ENCODE results near the gene CYFIP2. TPM values are rescaled to one million over a fixed set of nuclear protein-coding genes. Genes with fewer than 3 reads are reported as not detected.

Gene CYFIP2
- total RNA-seq, 2 donors from 2014 or later: 18.1 to 27.6 TPM

DNA sequence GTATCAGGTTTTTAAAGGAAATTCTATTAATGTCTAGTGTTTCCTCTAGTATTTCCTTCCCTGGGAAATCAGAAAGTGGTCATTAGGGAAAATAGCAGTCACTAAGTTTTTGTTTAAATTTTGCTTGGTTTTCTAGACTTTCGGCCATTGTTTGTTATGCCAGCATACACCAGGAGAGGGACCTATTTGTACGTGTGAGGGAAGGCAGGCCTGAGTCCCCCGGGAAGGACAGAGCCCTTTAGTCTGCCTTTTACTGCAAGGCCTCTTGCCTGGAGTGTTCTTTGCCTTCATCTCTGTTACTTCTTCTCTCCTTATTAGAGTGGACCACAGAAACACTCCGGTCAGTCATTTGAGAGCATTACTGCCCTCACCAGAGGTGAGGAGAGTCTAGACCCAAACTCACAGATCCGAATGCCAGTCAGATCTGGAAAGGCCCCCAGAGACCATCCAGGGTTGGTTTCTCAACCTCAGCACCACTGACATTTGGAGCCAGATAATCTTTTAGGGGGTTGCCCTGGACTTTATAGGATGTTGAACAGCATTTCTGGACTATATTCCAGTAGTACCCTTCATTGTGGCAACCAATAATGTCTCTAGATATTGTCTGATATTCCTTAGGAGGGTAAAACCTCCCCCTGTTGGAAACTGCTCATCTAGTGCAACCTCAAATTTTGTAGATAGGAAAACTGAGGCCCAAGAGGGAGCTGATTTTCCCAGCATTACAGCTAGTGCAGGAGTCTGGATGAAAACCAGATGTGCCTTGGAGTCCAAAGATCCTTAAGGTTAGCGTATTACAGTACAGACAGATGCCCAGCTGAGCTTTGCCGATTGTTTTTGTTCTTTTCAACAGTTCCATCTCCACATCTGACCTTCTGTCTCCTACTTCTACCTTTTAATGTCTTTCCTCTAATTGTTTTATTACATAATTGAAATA, 101.1 kb downstream of the CYFIP2 start:
- ATAC-seq (peak; percentile 66 to 84), DNase-seq (no peak)
- intact Hi-C loops (cut with DNase I): loop anchor here (5.0 kb wide), 2 partner anchors 105 to 110 kb away; no protein-coding TSS in a partner anchor

DNA sequence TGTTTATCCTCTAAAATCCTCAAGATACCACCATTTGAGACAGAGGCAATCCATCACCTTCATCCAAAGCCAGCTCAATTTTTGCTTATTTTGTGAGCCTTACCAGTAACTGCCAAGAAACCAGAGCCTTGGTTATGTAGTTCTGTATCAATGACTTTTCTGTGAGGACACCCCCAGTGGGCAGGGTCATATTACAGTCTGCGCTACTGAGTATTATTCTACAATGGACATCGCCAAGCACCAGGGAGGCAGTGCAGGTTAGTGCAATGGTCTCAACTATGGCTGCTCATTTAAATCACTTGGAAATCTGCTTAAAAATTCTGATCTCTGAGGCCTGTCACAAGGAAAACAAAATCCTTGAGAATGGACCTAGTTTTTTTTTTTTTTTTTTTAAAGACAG, 103.6 kb downstream of the CYFIP2 start:
- DNase-seq (no peak), ATAC-seq (no peak)
- intact Hi-C loops (cut with DNase I): loop anchor here (5.0 kb wide), 2 partner anchors 103 to 108 kb away; no protein-coding TSS in a partner anchor

DNA sequence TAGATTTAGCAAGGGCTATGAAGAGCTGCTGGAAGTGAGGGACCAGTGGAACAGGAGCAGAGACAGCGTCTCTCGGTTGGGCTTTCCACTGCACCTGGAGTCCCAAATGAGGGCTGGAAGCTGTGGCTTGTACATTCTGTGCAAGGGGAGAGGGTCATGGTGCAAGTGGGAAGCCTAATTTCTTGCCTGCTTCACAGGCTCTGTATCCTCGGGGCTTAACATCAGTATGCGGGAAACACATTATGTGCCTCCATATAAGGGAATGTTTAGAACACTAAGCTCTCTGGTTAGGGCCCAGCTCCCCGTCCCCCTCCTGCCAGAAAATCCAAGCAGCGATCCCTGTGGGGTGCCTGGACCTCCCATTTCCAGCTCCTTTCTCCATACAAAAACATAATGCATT, 105.0 kb downstream of the CYFIP2 start:
- DNase-seq (no peak), ATAC-seq (no peak)
- intact Hi-C loops (cut with DNase I): no loop called here

DNA sequence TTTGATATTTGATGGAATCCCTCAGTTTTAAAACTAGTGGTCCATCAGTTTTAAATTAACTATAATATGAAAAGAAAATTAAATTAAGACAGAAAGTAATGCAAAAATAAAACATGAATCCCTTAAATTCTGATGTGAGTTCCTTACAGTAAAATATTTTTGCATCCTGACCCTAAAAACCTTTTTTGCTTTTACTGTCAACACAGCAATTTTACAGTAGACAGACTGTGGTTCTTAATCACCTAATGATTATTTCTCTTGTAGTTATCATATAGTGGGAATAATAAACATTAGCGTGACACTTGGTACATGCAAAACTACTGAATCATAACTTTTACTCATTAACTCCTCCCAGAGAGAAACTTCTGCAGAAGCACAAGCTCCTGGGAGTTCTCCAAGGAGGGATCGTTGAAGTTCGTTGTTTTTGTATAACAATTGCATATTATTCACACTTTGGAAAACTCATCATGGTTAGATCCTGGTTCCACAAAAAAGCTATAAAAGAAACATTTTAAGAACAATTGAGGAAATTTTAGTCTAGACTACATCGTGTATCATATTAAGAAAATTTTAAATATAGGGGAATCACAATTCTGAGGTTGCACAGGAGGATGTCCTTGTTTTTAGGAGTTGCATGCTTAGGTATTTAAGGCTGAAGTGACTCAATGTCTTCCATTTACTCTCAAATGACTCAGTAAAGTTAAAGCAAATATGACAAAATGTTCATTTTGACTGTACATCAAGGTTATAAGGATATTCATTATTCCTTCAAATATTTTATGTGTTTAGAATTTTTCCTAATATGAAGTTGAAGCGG, 105.9 kb downstream of the CYFIP2 start:
- intact Hi-C loops (cut with DNase I): no loop called here
- no peak for ATAC-seq

DNA sequence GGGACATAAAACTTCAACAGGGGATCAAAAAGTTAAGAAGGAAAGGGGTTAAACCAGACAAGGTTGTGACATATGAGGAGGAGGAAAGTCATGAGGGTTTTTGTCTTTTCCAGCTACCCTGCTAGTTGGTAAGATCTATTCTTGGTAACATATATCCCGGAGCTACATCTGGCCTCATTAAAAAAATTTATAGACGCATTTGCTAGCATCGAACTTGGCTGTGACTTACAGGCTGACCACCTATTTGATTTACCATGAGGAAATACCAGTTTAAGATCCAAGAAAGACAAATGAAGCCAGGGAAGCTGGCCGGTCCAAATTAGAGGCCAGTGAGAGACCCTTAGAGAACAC, 106.5 kb downstream of the CYFIP2 start:
- DNase-seq: no peak
- no peak for ATAC-seq
- intact Hi-C loops (cut with DNase I): no loop called here

More for the DNA sequence above, 105.9 kb downstream of the CYFIP2 start:
- DNase-seq: no peak

DNA sequence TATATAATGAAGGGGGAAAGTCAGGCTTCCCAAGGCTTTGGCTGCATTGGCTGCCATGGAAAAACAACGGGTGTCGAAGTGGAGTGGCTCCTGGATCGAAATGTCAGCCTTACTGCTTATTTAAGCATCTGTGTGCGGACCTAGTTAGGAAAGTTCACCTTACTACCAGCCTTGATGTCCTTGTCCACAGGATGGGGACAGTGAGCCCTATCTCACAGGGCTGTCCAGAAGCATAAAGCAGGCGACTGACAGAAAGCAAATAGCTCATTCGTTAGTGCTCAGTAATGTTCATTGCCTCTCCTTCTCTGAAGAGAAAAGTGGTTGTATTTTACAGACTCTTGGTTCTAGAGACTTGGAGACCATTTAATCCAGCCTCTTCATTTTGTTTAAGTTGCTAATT, 112.6 kb downstream of the CYFIP2 start:
- DNase-seq (no peak), ATAC-seq (no peak)
- intact Hi-C loops (cut with DNase I): no loop called here

DNA sequence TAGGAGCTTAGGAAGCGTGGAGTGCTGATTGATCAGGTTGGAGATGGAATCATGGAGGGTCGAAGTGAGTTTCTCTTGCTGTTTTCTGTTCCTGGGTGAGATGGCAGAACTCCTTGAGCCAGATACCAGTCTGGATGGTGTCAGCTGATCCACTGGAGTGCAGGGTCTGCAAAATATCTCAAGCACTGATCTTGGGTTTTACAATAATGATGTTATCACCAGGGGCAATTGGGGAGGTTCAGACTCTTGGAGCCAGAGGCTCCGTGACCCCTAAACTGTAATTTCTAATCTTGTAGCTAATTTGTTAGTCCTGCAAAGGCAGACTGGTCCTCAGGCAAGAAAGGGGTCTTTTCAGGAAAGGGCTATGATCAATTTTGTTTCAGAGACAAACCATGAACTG, 114.1 kb downstream of the CYFIP2 start:
- intact Hi-C loops (cut with DNase I): no loop called here
- ATAC-seq (no peak), DNase-seq (no peak)

DNA sequence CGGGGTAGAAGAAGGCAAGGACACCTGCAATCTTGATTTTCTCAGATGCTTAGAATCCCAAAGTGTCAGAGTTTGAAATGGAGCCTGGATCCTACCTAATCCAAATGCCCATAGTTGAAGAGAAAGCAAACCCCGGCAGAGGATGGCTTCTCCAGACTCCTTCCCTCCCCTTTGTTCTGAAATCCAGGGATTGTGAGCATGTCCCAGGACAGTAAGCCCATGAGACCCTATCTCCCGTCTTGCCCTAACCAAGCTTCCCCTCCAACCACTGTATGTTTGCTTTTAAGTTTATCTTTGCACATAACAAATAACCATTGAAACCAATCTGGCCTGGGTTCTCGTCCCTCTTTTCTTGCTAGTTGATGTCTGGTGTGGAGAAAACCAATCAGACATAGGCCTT, 115.8 kb downstream of the CYFIP2 start:
- intact Hi-C loops (cut with DNase I): no loop called here
- DNase-seq (no peak), ATAC-seq (no peak)

DNA sequence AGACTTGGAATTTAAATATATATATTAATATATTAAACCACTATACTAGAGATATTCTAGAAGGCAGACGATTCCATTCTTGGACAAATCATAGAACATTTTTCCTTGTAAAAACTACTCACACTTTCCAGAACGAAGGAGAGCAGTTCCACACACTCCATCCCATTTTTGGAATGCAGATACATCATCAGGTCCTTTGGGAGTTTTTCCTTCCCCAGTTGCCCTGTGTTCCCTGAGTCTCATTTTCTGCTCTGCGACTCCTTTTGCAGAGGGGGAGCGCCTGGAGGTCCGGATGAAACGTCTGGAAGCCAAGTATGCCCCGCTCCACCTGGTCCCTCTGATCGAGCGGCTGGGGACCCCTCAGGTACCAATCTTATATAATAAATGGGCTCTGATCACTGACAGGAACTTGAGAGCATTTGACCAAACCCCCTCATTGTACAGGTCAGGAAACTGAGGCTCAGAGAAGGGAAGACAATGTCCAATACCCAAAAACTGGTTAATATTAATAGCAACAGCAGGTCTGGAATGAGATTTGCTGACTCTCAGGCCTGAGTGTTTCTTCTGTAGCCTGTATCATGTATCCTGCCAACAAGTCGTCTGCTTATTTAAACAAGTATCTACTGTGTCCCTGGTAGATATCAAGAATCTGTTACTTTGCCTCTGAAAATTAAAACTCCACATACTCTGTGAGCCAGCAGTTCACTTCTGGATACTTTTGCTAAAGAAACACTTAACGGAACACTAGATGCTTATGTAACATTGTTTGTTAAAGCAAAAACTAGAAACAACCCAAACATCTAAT, 117.3 kb downstream of the CYFIP2 start:
- DNase-seq (no peak), ATAC-seq (no peak)
- intact Hi-C loops (cut with DNase I): no loop called here

DNA sequence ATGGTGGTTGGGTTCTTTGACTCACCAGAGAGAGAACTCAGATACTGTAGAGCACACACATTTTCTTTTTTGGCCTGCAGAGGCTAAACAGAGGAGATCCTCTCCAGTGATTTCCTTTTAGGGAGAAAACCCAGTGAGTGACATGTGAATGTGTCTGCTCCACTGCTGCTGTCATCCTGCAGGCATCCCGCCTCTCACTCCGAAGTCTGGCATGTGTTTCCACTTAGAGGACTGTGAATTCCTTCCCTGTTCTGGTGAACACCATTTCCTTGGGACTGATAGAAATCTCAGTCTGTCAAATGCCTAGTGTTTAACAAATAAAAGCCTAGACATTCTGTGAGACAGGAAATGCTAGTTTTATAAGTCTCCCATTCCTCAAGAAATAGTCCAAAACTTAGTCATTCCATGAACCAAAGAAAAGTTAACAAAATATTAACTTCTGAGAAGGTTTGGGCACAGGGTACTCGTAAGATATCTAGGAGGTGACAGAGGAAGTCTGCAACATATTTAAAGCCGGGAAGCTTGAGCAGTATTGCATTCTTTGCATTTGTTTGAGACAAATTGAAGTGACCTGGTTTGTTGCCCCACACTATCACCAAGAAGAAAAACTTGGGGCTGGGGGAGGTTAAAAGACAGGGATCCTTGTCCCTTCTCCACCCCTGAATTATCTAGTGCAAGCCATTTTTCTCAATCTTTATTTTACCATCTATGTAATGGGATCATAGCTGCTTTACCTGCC, 119.2 kb downstream of the CYFIP2 start:
- intact Hi-C loops (cut with DNase I): no loop called here
- DNase-seq (peak; percentile 29), ATAC-seq (peak; percentile 90)

DNA sequence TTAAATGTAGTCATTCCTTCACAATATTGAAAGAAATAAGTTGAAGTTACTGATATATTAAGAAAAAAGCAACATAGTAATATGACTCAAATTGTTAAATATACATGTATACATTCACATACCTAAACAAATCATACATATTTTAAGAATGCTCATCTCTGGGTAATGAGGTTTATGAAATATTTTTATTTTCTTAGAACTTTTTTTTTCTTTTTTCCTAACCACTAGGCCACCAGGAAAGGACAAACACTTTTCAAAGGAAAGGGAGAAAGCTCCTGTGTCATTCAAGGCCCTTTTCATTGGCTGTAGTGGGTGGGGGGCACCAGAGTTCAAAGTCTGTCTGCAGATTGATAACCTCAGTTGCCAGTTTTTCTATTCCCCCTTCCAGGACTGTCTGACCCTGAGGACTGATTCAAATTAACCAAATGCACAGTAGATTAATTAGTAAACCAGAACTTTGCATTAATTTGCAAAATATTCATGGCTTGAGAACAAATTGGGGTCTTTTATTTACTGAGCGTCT, 121.2 kb downstream of the CYFIP2 start:
- DNase-seq: no peak
- intact Hi-C loops (cut with DNase I): no loop called here

DNA sequence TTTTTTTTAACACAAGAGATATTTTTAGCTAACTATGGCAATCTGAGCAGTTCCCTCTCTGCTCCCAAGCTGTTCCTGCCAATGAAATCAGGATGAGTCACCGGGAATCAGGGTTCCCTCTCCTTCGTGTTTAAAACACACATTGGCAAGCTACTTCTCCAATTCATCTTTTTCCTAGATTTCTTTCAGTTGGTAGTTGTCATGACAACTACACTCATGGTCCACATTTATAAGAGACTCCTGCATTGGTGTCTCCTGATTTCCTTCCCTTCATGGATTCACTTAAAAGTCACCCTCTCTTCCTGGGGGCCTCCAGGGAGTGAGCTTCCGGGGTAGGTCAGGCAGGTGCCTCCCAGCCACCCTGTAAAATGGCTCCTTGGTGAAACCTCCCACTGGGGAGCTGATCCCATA, 121.8 kb downstream of the CYFIP2 start:
- intact Hi-C loops (cut with DNase I): no loop called here

More for the DNA sequence above, 121.2 kb downstream of the CYFIP2 start:
- no peak for ATAC-seq

DNA sequence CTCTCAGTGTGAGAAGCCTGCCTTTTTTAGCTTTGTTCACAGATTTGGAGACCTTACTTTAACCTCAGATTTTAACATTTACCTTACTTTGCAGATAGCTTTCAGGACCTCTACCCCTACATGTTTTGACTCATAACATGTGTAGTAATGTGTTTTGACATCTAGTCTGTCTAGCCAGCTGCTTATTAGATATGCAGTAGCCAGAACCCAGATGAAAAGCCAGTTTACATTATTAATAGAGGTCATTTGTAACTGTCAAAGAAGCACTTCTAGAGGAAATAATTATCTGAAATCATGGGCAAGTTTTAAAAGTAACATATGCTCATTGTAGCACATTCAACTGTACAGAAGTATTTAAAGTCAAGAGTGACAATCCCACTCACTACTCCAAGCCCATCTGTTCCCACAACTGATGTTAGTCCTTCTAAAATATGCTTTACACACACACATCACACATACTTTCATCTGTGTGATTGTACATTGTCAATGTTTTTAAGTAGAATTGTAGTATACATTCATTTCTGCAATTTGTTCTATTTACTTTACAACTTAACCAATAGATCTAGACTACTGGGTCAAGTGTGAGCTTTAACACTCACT, 122.3 kb downstream of the CYFIP2 start:
- ATAC-seq (no peak), DNase-seq (no peak)
- intact Hi-C loops (cut with DNase I): no loop called here

More for the DNA sequence above, 121.8 kb downstream of the CYFIP2 start:
- ATAC-seq: peak; percentile 71 to 75
- DNase-seq: no peak

DNA sequence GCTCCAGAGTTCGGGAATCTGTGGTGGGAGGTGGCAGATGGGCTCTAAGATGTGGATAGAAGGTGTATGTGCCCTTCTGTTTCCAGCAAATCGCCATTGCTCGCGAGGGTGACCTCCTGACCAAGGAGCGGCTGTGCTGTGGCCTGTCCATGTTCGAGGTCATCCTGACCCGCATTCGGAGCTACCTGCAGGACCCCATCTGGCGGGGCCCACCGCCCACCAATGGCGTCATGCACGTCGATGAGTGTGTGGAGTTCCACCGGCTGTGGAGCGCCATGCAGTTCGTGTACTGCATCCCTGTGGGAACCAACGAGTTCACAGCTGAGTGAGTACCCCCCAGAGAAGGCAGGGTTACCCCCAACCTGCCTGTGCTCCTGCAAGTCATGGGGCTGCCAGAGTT, 123.2 kb downstream of the CYFIP2 start:
- intact Hi-C loops (cut with DNase I): no loop called here
- DNase-seq (no peak), ATAC-seq (no peak)

DNA sequence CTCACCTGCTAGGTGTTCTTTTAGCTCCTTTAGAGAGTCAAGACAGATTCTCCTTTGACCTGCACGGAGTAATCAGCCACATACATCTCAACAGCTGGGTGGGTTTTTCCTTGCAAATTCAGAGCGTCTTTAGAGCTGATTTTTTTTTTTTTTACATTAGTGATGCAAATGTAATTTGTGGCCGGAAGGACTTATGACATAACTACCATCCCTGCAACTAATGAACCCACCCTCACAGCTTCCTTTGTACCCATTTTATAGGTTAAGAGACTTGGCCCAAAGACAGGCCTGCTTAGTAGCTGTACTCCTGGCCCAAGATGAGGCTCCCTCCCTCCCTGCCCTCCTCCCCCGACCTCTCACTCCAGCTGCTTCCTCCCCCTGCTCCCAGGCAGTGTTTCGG, 124.2 kb downstream of the CYFIP2 start:
- no peak for DNase-seq
- intact Hi-C loops (cut with DNase I): no loop called here
- ATAC-seq: no peak

DNA sequence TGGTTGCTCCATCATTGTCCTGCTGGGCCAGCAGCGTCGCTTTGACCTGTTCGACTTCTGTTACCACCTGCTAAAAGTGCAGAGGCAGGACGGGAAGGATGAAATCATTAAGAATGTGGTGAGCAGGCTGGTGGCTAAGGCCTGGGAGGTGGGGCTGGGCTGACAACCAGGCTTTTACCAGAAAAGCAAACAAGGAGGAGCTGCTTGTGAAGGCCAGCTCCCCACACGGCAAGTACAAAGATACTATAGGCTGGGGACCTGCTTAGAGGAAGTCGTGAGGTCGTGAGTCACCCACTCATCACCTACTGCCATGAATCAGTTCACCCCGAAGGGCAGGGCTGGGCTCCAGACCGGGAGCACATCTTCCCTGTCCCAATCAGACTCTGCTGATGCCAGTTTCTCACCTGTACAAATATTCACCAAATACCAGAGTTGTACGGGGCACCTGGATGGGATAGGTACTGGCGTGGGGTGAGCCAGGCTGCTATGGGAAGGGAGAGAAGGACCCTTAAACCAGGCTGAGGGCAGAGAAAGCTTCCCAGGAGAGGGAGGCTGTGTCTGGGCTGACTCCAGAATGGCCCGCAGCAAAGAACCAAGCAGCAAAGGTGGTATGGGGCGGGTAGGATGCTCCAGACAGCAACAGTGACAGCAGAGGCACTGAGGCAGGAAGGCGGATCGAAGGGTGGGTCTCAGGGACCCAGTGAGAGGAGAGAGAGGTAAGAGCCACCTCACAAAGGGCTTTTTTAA, 124.8 kb downstream of the CYFIP2 start:
- DNase-seq (no peak), ATAC-seq (peak; percentile 19 to 54)
- intact Hi-C loops (cut with DNase I): no loop called here

DNA sequence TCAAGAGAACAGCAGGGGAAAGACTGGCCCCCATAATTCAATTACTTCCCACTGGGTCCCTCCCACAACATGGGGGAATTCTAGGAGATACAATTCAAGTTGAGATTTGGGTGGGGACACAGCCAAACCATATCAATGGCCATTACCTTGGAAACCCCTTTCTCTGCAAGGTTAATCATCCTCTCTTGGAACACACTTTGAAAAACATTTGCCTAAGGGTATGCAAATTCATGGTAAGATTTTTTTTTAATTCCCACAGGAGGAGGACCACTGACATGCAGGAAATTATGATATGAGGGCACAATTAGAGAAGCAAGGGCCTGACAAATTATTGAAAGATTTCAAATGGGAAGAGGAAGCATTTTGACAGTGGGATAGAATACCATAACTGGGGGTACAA, 132.4 kb downstream of the CYFIP2 start:
- DNase-seq (no peak), ATAC-seq (no peak)
- intact Hi-C loops (cut with DNase I): no loop called here
